Endothelial cell of umbilical vein (primary cell): ENCODE data around the gene DGKG. TPM values are rescaled to one million over a fixed set of nuclear protein-coding genes. Genes with fewer than 3 reads are reported as not detected.

Source experiments
- BruUV-seq: library from RNA; stranded (reverse); fragments of 400-500 nt; replicated peaks from 2 replicates; lab custom pipeline; 2021; lab: Mats Ljungman, UMichigan
- CTCF ChIA-PET: fragments of 300-600, 350-600 bp; sonication (Branson Sonifier 250); formaldehyde crosslinking; loops from one replicate; lab custom pipeline; 2021; ENCODE audit warnings: antibody characterized with exemption, inconsistent platforms; lab: Charles Lee
- POLR2A ChIA-PET: fragments of 300-600, 350-600 bp; sonication (Branson Sonifier 250); formaldehyde crosslinking; loops from one replicate; lab custom pipeline; 2021; ENCODE audit warnings: antibody characterized with exemption, inconsistent platforms; lab: Charles Lee
- DNase-seq: peaks from one replicate; pipeline ENCODE4 v3.0.0-alpha.2; 2011; ENCODE audit warnings: low read depth, low spot score
- FAIRE-seq: peaks from 2 replicates; lab custom pipeline; 2011; peaks lifted over from hg19 to GRCh38; lab: Jason Lieb, UNC
- H2AFZ ChIP-seq: 2 replicates; pipeline ENCODE4 v1.6.0; 2012; ENCODE audit warnings: low read depth, low read length, control low read depth, inconsistent platforms
- H3K27ac ChIP-seq: 2 replicates; pipeline ENCODE4 v1.5.1; 2011; ENCODE audit warnings: low read depth, mild to moderate bottlenecking, control low read depth, low read length, moderate library complexity; ENCODE audit not compliant: insufficient read depth
- H3K27me3 ChIP-seq, 2 experiments: 2 replicates each; pipeline versions ENCODE4 v1.6.0 to v1.6.1; 2011; ENCODE audit warnings: low read length in 2 of 2, mixed read lengths in 1 of 2; ENCODE audit not compliant: control insufficient read depth in 2 of 2, insufficient read depth in 2 of 2
- H3K36me3 ChIP-seq, 2 experiments: 2 replicates in 1 of 2; 3 replicates in 1 of 2; pipeline ENCODE4 v1.5.1; 2011; ENCODE audit warnings: low read length in 2 of 2, mild to moderate bottlenecking in 1 of 2, moderate library complexity in 1 of 2; ENCODE audit not compliant: control insufficient read depth in 2 of 2, insufficient read depth in 2 of 2; ENCODE audit errors: extremely low read depth in 1 of 2
- H3K4me1 ChIP-seq: 3 replicates; pipeline ENCODE4 v1.5.1; 2011; ENCODE audit warnings: mild to moderate bottlenecking, low read length; ENCODE audit not compliant: control insufficient read depth, insufficient read depth; ENCODE audit errors: extremely low read depth
- H3K4me2 ChIP-seq: 2 replicates; pipeline ENCODE4 v1.6.1; 2011; ENCODE audit warnings: low read length, control low read depth, mixed read lengths; ENCODE audit not compliant: insufficient read depth
- H3K4me3 ChIP-seq, 3 experiments: fragments of 200-600 bp in 1 of 3; sonication (generic), shearing (Covaris generic) in 1 of 3; replicated peaks in 1 of 3; 2 replicates each; pipeline ENCODE4 v1.5.1; 2011 to 2016; ENCODE audit warnings: control low read depth in 3 of 3, low read length in 3 of 3, mild to moderate bottlenecking in 2 of 3, inconsistent platforms in 1 of 3, low read depth in 1 of 3, moderate library complexity in 1 of 3; ENCODE audit not compliant: insufficient read depth in 1 of 3
- H3K79me2 ChIP-seq: 2 replicates; pipeline ENCODE4 v1.6.0; 2012; ENCODE audit warnings: low read length, inconsistent platforms; ENCODE audit not compliant: control insufficient read depth, insufficient read depth
- H3K9ac ChIP-seq: replicated peaks from 2 replicates; pipeline ENCODE3; 2011; ENCODE audit warnings: low read length, control low read depth; ENCODE audit not compliant: insufficient read depth; ENCODE audit errors: extremely low read depth
- H3K9me1 ChIP-seq: replicated peaks from 3 replicates; pipeline ENCODE4 v1.6.0; 2011; ENCODE audit warnings: mild to moderate bottlenecking, low read length; ENCODE audit not compliant: control insufficient read depth, insufficient read depth; ENCODE audit errors: extremely low read depth
- H3K9me3 ChIP-seq: replicated peaks from 2 replicates; pipeline ENCODE4 v1.5.1; 2012; ENCODE audit warnings: low read length, inconsistent platforms; ENCODE audit not compliant: control insufficient read depth, insufficient read depth
- H4K20me1 ChIP-seq: replicated peaks from 2 replicates; pipeline ENCODE3; 2011; ENCODE audit warnings: mild to moderate bottlenecking, low read length; ENCODE audit not compliant: control insufficient read depth, insufficient read depth; ENCODE audit errors: extremely low read depth
- EZH2 ChIP-seq: IDR thresholded peaks from 2 replicates; pipeline ENCODE4 v1.6.1; 2012; ENCODE audit warnings: borderline replicate concordance, low read depth, mild to moderate bottlenecking, moderate library complexity, low read length, inconsistent platforms; ENCODE audit not compliant: severe bottlenecking
- FOS ChIP-seq: IDR thresholded peaks from 2 replicates; pipeline ENCODE4 v1.6.1; 2011; ENCODE audit warnings: mild to moderate bottlenecking, low read length, moderate library complexity, borderline replicate concordance; ENCODE audit not compliant: insufficient read depth
- GATA2 ChIP-seq: IDR thresholded peaks from 2 replicates; pipeline ENCODE4 v1.7.0; 2011; ENCODE audit warnings: low read depth, mild to moderate bottlenecking, moderate library complexity, mixed read lengths, low read length; ENCODE audit not compliant: insufficient read length, insufficient read depth
- JUN ChIP-seq: IDR thresholded peaks from 2 replicates; pipeline ENCODE4 v1.6.1; 2011; ENCODE audit warnings: borderline replicate concordance, low read depth; ENCODE audit not compliant: insufficient read length, insufficient read depth
- MYC ChIP-seq: IDR thresholded peaks from one replicate; pipeline ENCODE4 v1.6.1; 2011; ENCODE audit warnings: mild to moderate bottlenecking, low read depth, low read length
- POLR2A ChIP-seq: IDR thresholded peaks from 2 replicates; pipeline ENCODE4 v1.6.1; 2012; ENCODE audit warnings: low read depth, mild to moderate bottlenecking, control low read depth, low read length
- POLR2AphosphoS5 ChIP-seq: IDR thresholded peaks from 2 replicates; pipeline ENCODE4 v1.6.1; 2012; ENCODE audit warnings: low read depth, mild to moderate bottlenecking, control low read depth, low read length, moderate library complexity; ENCODE audit not compliant: insufficient read depth
- dilution Hi-C: fragments of 300-500 bp; cut with MboI; formaldehyde crosslinking; loops from one replicate; pipeline ENCODE4 v1.15.0; 2019; ENCODE audit warnings: low sequenced_read_pairs; ENCODE audit not compliant: extremely low pct_ligation_motif_present
- intact Hi-C: fragments of 100-400 bp; cut with micrococcal nuclease; formaldehyde crosslinking; loops from one replicate; pipeline ENCODE4 v1.10.0; 2022
- polyA plus RNA-seq, 4 experiments: library from polyadenylated mRNA; depleted of rRNA in 3 of 4; stranded (reverse) in 3 of 4; unstranded in 1 of 4; fragments of >200 nt; gene quantifications; 2 replicates each; pipeline versions ENCODE4 v1.2.1 to v1.2.3, GENCODE V29; 2011 to 2012; ENCODE audit warnings: missing spikeins in 1 of 4
- total RNA-seq: library from RNA; stranded (reverse); gene quantifications from 2 replicates; pipeline ENCODE4 v1.2.3, GENCODE V29; 2021
- TF ChIP-seq, protein P1 (sequence below): IDR thresholded peaks from 2 replicates; pipeline ENCODE4 v1.6.1; 2011; ENCODE audit not compliant: insufficient read depth, insufficient read length
- TF ChIP-seq, protein P2 (sequence below), 2 donors: IDR thresholded peaks; 1 replicate in 1 of 2; 2 replicates in 1 of 2; pipeline ENCODE4 v1.5.1; 2011; ENCODE audit warnings: low read length in 2 of 2, mild to moderate bottlenecking in 2 of 2, moderate library complexity in 2 of 2, control low read depth in 1 of 2, inconsistent platforms in 1 of 2, low read depth in 1 of 2; ENCODE audit not compliant: insufficient read depth in 1 of 2; ENCODE audit errors: extremely low read depth in 1 of 2

Gene DGKG
- total and polyA plus RNA-seq, 2 donors (not counting 3 experiments of a cell fraction or from before 2014, with no cell fraction given), result not detected

DNA sequence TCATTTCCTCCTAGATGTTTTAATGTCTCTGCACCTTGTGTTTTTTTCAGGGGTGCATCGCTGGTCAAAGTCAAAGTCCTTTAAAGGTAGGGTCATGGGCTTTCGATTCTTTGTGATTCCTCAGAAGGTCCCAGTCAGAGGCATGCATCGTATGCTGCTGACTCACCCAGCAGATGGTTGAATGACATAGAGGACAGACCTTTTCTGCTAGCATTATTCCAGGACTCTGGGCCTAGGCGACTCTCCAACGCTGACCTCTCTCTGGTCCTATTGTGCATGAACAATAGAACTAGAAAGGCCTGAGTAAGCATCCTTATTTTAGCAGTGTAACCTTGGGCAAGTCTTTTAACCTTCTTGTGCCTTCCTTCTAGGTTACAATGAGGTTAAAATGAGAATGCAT is 75.9 kb downstream of the DGKG start:
- dilution Hi-C loops, result no loop called here
- intact Hi-C loops, result no loop called here
- BruUV-seq, result no TSS peak

DNA sequence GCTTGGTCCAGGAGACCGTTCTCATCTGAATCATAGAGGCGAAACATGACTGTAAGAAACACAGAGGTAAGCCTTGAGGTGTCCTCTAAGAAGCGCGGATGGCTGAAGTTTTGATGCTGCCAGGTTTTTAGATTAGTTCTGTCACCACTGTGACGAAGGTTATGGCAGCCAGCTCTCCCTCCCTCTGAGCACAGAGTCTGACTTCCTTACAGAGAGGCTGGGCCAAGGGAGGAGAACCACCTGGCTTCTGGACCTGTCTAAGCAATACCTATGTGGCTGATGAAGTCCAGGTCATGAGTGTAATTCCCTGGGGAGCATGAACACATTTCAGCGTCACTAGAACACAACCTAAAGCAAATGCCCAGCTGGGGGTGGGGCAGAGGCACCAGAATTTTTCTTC is 77.4 kb downstream of the DGKG start:
- CTCF ChIA-PET, result no interaction called here
- no peak for TF ChIP-seq MYC
- no peak for TF ChIP-seq POLR2AphosphoS5
- no peak for TF ChIP-seq EZH2
- no peak for TF ChIP-seq JUN
- no peak for TF ChIP-seq POLR2A
- TF ChIP-seq, protein P1, sequence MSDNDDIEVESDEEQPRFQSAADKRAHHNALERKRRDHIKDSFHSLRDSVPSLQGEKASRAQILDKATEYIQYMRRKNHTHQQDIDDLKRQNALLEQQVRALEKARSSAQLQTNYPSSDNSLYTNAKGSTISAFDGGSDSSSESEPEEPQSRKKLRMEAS, result no peak
- TF ChIP-seq, protein P2, sequence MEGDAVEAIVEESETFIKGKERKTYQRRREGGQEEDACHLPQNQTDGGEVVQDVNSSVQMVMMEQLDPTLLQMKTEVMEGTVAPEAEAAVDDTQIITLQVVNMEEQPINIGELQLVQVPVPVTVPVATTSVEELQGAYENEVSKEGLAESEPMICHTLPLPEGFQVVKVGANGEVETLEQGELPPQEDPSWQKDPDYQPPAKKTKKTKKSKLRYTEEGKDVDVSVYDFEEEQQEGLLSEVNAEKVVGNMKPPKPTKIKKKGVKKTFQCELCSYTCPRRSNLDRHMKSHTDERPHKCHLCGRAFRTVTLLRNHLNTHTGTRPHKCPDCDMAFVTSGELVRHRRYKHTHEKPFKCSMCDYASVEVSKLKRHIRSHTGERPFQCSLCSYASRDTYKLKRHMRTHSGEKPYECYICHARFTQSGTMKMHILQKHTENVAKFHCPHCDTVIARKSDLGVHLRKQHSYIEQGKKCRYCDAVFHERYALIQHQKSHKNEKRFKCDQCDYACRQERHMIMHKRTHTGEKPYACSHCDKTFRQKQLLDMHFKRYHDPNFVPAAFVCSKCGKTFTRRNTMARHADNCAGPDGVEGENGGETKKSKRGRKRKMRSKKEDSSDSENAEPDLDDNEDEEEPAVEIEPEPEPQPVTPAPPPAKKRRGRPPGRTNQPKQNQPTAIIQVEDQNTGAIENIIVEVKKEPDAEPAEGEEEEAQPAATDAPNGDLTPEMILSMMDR (IDR thresholded peaks at IDR 0.05; ENCODE audit: extremely low read depth in 1 of 2, insufficient read depth in 1 of 2, low read depth in 1 of 2, low read length in 2 of 2), result no peak
- TF ChIP-seq FOS, result no peak
- no peak for TF ChIP-seq GATA2
- POLR2A ChIA-PET, result no interaction called here

More for the DNA sequence above, 75.9 kb downstream of the DGKG start:
- Histone ChIP-seq H3K27ac (no peak overlapping the region), H3K27me3 (no peaks in the 10 kb centered on the region), H4K20me1 (no peaks in the 10 kb centered on the region), H2AFZ (no peak overlapping the region), H3K9me1 (no peaks in the 10 kb centered on the region), H3K79me2 (no peaks in the 10 kb centered on the region), H3K4me2 (no peak overlapping the region), H3K9ac (no peak overlapping the region), H3K4me1 (no peaks in the 10 kb centered on the region), H3K36me3 (no peaks in the 10 kb centered on the region), H3K9me3 (no peaks in the 10 kb centered on the region), H3K4me3 (no peak overlapping the region)
- ChIA-PET POLR2A (no interaction called here), CTCF (no interaction called here)
- DNase-seq (no peak), FAIRE-seq (no peak)
- TF ChIP-seq POLR2AphosphoS5, result no peak
- no peak for TF ChIP-seq JUN
- TF ChIP-seq, protein P1, result no peak
- TF ChIP-seq, protein P2 (IDR thresholded peaks at IDR 0.05; ENCODE audit: extremely low read depth in 1 of 2, insufficient read depth in 1 of 2, low read depth in 1 of 2, low read length in 2 of 2), result no peak
- TF ChIP-seq EZH2, result no peak

More for the DNA sequence above, 77.4 kb downstream of the DGKG start:
- Histone ChIP-seq H3K36me3 (no peaks in the 10 kb centered on the region), H3K27me3 (no peaks in the 10 kb centered on the region), H3K4me1 (no peaks in the 10 kb centered on the region), H3K79me2 (no peaks in the 10 kb centered on the region), H3K9me3 (no peaks in the 10 kb centered on the region), H3K4me3 (no peak overlapping the region), H2AFZ (no peak overlapping the region), H3K9ac (no peak overlapping the region), H4K20me1 (no peaks in the 10 kb centered on the region), H3K9me1 (no peaks in the 10 kb centered on the region), H3K27ac (no peak overlapping the region), H3K4me2 (no peak overlapping the region)
- dilution Hi-C loops (no loop called here), intact Hi-C loops (no loop called here)
- DNase-seq, result no peak
- FAIRE-seq, result no peak
- BruUV-seq, result no TSS peak
